ENCODE measurements around the gene TRIM59. TPM values are rescaled to one million over a fixed set of nuclear protein-coding genes. Genes with fewer than 3 reads are reported as not detected.

TRIM59 gene
- total and polyA plus RNA-seq, 2 of the 4 experiments (the other 2 are of a cell fraction), result 8.0 to 65.4 TPM

GRCh38 chr3:160435095-160435494 lies 14.5 kb downstream of the TRIM59 start:
- Histone ChIP-seq H3K4me2 (ENCODE audit: low read depth, low read length) (no peak overlapping the region), H2AK5ac (ENCODE audit: low read depth, low read length) (no peak overlapping the region), H3K56ac (ENCODE audit: extremely low read depth, insufficient read depth, low read length) (no peak overlapping the region), H3K79me1 (ENCODE audit: low read depth in 1 of 2, low read length in 2 of 2) (peaks cover 7 to 30% of the 10 kb centered on the region in 2 experiments), H4K91ac (ENCODE audit: insufficient read depth, low read depth, low read length) (no peak overlapping the region), H3K18ac (ENCODE audit: low read depth, low read length) (no peak overlapping the region), H3K4me1 (ENCODE audit: control insufficient read depth, insufficient read depth, low read length) (peaks cover 4% of the 10 kb centered on the region; the same call in 1 of the 2 replicates), H2BK120ac (ENCODE audit: low read depth, low read length) (no peak overlapping the region), H2BK15ac (ENCODE audit: low read depth, low read length) (no peak overlapping the region), H3K14ac (replicated peaks; ENCODE audit: low read depth, low read length) (no peak overlapping the region), H3K9ac (ENCODE audit: low read depth, low read length) (no peak overlapping the region), H3K27ac (ENCODE audit: insufficient read depth, low read length) (peak overlapping the region; percentile 23; the same call in 1 of the 2 replicates), H3K9me3 (ENCODE audit: control insufficient read depth, insufficient read depth, low read length) (no peaks in the 10 kb centered on the region), H3K27me3 (ENCODE audit: control insufficient read depth, insufficient read depth, low read length) (no peaks in the 10 kb centered on the region), H2AFZ (replicated peaks; ENCODE audit: low read length, poor library complexity) (no peak overlapping the region), H3K4ac (ENCODE audit: low read depth, low read length) (no peak overlapping the region), H3K36me3 (ENCODE audit: control insufficient read depth, insufficient read depth, low read length) (peaks cover 14% of the 10 kb centered on the region), H4K8ac (ENCODE audit: low read depth in 2 of 2, low read length in 2 of 2) (no peak overlapping the region), H2BK20ac (ENCODE audit: low read depth, low read length) (no peak overlapping the region), H3K4me3 (ENCODE audit: insufficient read depth, low read depth, low read length) (no peak overlapping the region), H4K20me1 (ENCODE audit: insufficient read depth, low read length) (peaks cover 6% of the 10 kb centered on the region; the same call in 1 of the 2 replicates), H2BK5ac (ENCODE audit: low read depth, low read length, poor library complexity, severe bottlenecking) (no peak overlapping the region), H3K23ac (ENCODE audit: low read depth, low read length) (no peak overlapping the region; the same call in 1 of the 2 replicates), H4K5ac (ENCODE audit: low read depth, low read length) (peak overlapping the region; percentile 36), H2AK9ac (replicated peaks; ENCODE audit: low read depth, low read length, poor library complexity) (no peak overlapping the region), H3K9me1 (ENCODE audit: insufficient read depth, low read length) (no peaks in the 10 kb centered on the region)
- ChIA-PET CTCF (interaction anchor here (1.2 kb wide), 1 partner anchor 49 kb away, joined by 3 read pairs; no protein-coding TSS in a partner anchor), POLR2A (ENCODE audit: unreplicated experiment) (interaction anchor here (0.6 kb wide), 1 partner anchor 10 kb away, joined by 3 read pairs; no protein-coding TSS in a partner anchor)
- no peak for TF ChIP-seq MAZ (IDR thresholded peaks at IDR 0.05; ENCODE audit: borderline replicate concordance, low read depth, low read length)
- no peak for TF ChIP-seq NFE2L2 (IDR thresholded peaks at IDR 0.05; ENCODE audit: low read depth, low read length)
- TF ChIP-seq CTCF (conservative IDR thresholded peaks at IDR 0.05; ENCODE audit: low read depth, low read length), result no peak
- no peak for DNase-seq
- no TSS peak for BruUV-seq (replicated peaks)
- intact Hi-C loops (cut with micrococcal nuclease), result no loop called here
- dilution Hi-C loops (cut with HindIII; ENCODE audit: low sequenced_read_pairs, unreplicated experiment), result no loop called here
- WGBS, 2 experiments (ENCODE audit: extremely low coverage in 2 of 2, insufficient read length in 1 of 2), result no CpG with 5 or more reads among the region's 2 CpGs
- in situ Hi-C loops (cut with MboI; ENCODE audit: low sequenced_read_pairs), result no loop called here
- ATAC-seq (ENCODE audit: low read depth), result no peak
